Liver (tissue), 3 donors: ENCODE results near the gene OR4M2.
"Not testable (repeated sequence)": the region's sequence is repeated elsewhere in the genome, so short reads cannot be mapped to it uniquely, and the experiment has no call there.

ENCODE experiments used
- RAD21 ChIP-seq, 2 donors: IDR thresholded peaks; 2 replicates each; pipeline ENCODE4 v1.6.1; 2016; ENCODE audit warnings: antibody characterized with exemption in 2 of 2, mild to moderate bottlenecking in 2 of 2
- TAF1 ChIP-seq: conservative IDR thresholded peaks from 2 replicates; pipeline ENCODE4 v1.6.1; 2016; ENCODE audit warnings: antibody characterized with exemption, mild to moderate bottlenecking
- YY1 ChIP-seq: IDR thresholded peaks from 2 replicates; pipeline ENCODE4 v1.6.1; 2016; ENCODE audit warnings: antibody characterized with exemption, mild to moderate bottlenecking
- TF ChIP-seq, protein P1 (sequence below): fragments of 150-350 bp; IDR thresholded peaks from 2 replicates; pipeline ENCODE4 v1.5.1; 2017; ENCODE audit warnings: improper control_type of control experiment, low read depth, low read length; ENCODE audit not compliant: missing input control
- TF ChIP-seq, protein P2 (sequence below): IDR thresholded peaks from 2 replicates; pipeline ENCODE4 v1.6.1; 2016; ENCODE audit warnings: antibody characterized with exemption
- donor health status: healthy.
- donor health status: healthy.

DNA sequence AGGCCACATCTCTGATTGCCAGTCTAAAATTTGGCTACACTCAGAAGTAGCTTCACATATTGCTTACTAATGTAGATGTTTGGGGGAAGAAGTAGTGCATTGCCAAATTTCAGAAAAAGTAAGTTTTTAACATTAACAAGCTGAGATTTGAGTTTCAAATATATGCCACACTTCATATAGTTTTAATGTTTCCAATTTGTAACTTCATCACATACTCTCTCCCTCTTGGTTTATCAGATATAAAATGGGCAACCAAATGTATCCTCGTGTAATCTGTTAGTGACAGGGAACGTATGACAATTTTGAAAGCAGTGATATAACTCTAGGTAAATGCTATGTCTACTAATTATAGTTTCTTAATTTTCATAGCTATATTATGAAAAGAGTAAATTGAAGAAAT, at the start of gene OR4M2:
- not testable (repeated sequence) for TF ChIP-seq YY1; RAD21 (IDR thresholded peaks at IDR 0.05); TAF1
- TF ChIP-seq, protein P1, sequence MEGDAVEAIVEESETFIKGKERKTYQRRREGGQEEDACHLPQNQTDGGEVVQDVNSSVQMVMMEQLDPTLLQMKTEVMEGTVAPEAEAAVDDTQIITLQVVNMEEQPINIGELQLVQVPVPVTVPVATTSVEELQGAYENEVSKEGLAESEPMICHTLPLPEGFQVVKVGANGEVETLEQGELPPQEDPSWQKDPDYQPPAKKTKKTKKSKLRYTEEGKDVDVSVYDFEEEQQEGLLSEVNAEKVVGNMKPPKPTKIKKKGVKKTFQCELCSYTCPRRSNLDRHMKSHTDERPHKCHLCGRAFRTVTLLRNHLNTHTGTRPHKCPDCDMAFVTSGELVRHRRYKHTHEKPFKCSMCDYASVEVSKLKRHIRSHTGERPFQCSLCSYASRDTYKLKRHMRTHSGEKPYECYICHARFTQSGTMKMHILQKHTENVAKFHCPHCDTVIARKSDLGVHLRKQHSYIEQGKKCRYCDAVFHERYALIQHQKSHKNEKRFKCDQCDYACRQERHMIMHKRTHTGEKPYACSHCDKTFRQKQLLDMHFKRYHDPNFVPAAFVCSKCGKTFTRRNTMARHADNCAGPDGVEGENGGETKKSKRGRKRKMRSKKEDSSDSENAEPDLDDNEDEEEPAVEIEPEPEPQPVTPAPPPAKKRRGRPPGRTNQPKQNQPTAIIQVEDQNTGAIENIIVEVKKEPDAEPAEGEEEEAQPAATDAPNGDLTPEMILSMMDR, result not testable (repeated sequence)
- TF ChIP-seq, protein P2, sequence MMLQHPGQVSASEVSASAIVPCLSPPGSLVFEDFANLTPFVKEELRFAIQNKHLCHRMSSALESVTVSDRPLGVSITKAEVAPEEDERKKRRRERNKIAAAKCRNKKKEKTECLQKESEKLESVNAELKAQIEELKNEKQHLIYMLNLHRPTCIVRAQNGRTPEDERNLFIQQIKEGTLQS, result not testable (repeated sequence)
